K562 (cell line): ENCODE measurements around the gene SLC6A8. TPM values are rescaled to one million over a fixed set of nuclear protein-coding genes. Genes with fewer than 3 reads are reported as not detected.
A peak's percentile ranks its signal among the peaks of the same experiment; 100 is the strongest.

ENCODE experiments used
- ATAC-seq: fragments of 200-7000 bp; cut with Tn5 transposase; 3 replicates; pipeline ENCODE4 v1.9.1; 2020; ENCODE audit warnings: moderate library complexity
- BruUV-seq: library from RNA; stranded (reverse); fragments of 400-500 nt; replicated peaks from 2 replicates; lab custom pipeline; 2021; lab: Mats Ljungman, UMichigan
- CTCF ChIA-PET: fragments of 300-600 bp; formaldehyde crosslinking; extraction: SDS; loops from one replicate; lab custom pipeline; 2021; ENCODE audit warnings: low intra/inter-chr PET ratio; lab: Yijun Ruan, JAX
- POLR2A ChIA-PET: fragments of 300-600, 350-650 bp; sonication (Branson Sonifier 250); formaldehyde crosslinking; extraction: SDS; loops from one replicate; lab custom pipeline; 2021; ENCODE audit warnings: antibody characterized with exemption, inconsistent platforms; lab: Yijun Ruan, JAX
- DNase-seq, 4 experiments: peaks; one replicate each; pipeline versions ENCODE4 v3.0.0 to v3.0.0-alpha.2; 2011 to 2018; ENCODE audit warnings: low spot score in 3 of 4, mixed read lengths in 3 of 4; ENCODE audit errors: extremely low read depth in 1 of 4
- FAIRE-seq: peaks from 2 replicates; lab custom pipeline; 2011; peaks lifted over from hg19 to GRCh38; lab: Jason Lieb, UNC
- H2AFZ ChIP-seq: 2 replicates; pipeline ENCODE4 v1.6.0; 2011; ENCODE audit warnings: low read depth, low read length, control low read depth, inconsistent platforms
- H3K27ac ChIP-seq: fragments of 200-600 bp; 3 replicates; pipeline ENCODE4 v1.8.0; 2011; ENCODE audit warnings: low read depth, mild to moderate bottlenecking, control low read depth, inconsistent platforms, low read length, moderate library complexity, mixed read lengths; ENCODE audit errors: extremely low read depth
- H3K27me3 ChIP-seq, 2 experiments: fragments of 300-600 bp in 1 of 2; 2 replicates in 1 of 2; 3 replicates in 1 of 2; pipeline versions ENCODE4 v1.6.0 to v1.8.0; 2011; ENCODE audit warnings: inconsistent platforms in 2 of 2, low read length in 2 of 2, mild to moderate bottlenecking in 1 of 2, mixed read lengths in 1 of 2, moderate library complexity in 1 of 2; ENCODE audit not compliant: control insufficient read depth in 2 of 2, insufficient read depth in 2 of 2
- H3K36me3 ChIP-seq: fragments of 300-600 bp; 3 replicates; pipeline ENCODE4 v1.8.0; 2011; ENCODE audit warnings: mild to moderate bottlenecking, low read length, inconsistent platforms; ENCODE audit not compliant: control insufficient read depth, insufficient read depth
- H3K4me1 ChIP-seq, 2 experiments: fragments of 200-600 bp in 1 of 2; replicated peaks in 1 of 2; 2 replicates in 1 of 2; 3 replicates in 1 of 2; pipeline versions ENCODE4 v1.5.1 to v1.8.0; 2011; ENCODE audit warnings: inconsistent platforms in 2 of 2, low read length in 2 of 2, mild to moderate bottlenecking in 1 of 2, mixed read lengths in 1 of 2, moderate library complexity in 1 of 2; ENCODE audit not compliant: control insufficient read depth in 2 of 2, insufficient read depth in 2 of 2
- H3K4me2 ChIP-seq: 2 replicates; pipeline ENCODE4 v1.6.1; 2011; ENCODE audit warnings: low read length, control low read depth, inconsistent platforms, mixed read lengths; ENCODE audit not compliant: insufficient read depth
- H3K4me3 ChIP-seq: fragments of 200-600 bp; sonication (generic), shearing (Covaris generic); 2 replicates; pipeline ENCODE4 v1.5.1; 2016; ENCODE audit warnings: control low read depth, inconsistent platforms
- H3K79me2 ChIP-seq: fragments of 200-600 bp; 3 replicates; pipeline ENCODE4 v1.8.0; 2011; ENCODE audit warnings: low read length, inconsistent platforms; ENCODE audit not compliant: control insufficient read depth, insufficient read depth
- H3K9ac ChIP-seq, 2 experiments: 2 replicates each; pipeline versions ENCODE4 v1.6.0 to v1.6.1; 2011; ENCODE audit warnings: low read depth in 2 of 2, low read length in 2 of 2, control low read depth in 1 of 2, inconsistent platforms in 1 of 2, mild to moderate bottlenecking in 1 of 2, mixed read lengths in 1 of 2; ENCODE audit not compliant: insufficient read depth in 1 of 2
- H3K9me1 ChIP-seq: one replicate; pipeline ENCODE4 v1.6.0; 2011; ENCODE audit warnings: inconsistent platforms, mild to moderate bottlenecking, low read length, moderate library complexity; ENCODE audit not compliant: control insufficient read depth, insufficient read depth
- H3K9me3 ChIP-seq: replicated peaks from 2 replicates; pipeline ENCODE4 v1.5.1; 2011; ENCODE audit warnings: low read depth, low read length, inconsistent platforms; ENCODE audit not compliant: control insufficient read depth, insufficient read depth
- H4K20me1 ChIP-seq: replicated peaks from 2 replicates; pipeline ENCODE4 v1.6.1; 2011; ENCODE audit warnings: low read length, inconsistent platforms, mixed read lengths; ENCODE audit not compliant: control insufficient read depth, insufficient read depth
- IRF1 ChIP-seq: sonication (generic); formaldehyde crosslinking; IDR thresholded peaks from 2 replicates; pipeline ENCODE4 v1.8.0; 2022; ENCODE audit warnings: missing genetic modification reagents, mild to moderate bottlenecking, borderline replicate concordance
- RBM25 ChIP-seq: fragments of 200-400 bp; formaldehyde crosslinking; IDR thresholded peaks from 2 replicates; pipeline ENCODE4 v1.6.1; 2018; ENCODE audit warnings: low read length, low read depth, moderate library complexity; ENCODE audit not compliant: severe bottlenecking
- RCOR1 ChIP-seq, 2 experiments: IDR thresholded peaks; 2 replicates each; pipeline ENCODE4 v1.6.1; 2012; ENCODE audit warnings: low read depth in 2 of 2, low read length in 2 of 2, borderline replicate concordance in 1 of 2, improper control_type of control experiment in 1 of 2
- USF2 ChIP-seq: sonication (generic); formaldehyde crosslinking; IDR thresholded peaks from 2 replicates; pipeline ENCODE4 v1.5.0; 2020; ENCODE audit warnings: missing genetic modification reagents
- ZKSCAN3 ChIP-seq: fragments of 250-450 bp; sonication (Bioruptor Pico); IDR thresholded peaks from 2 replicates; pipeline ENCODE4 v1.4.0; 2020
- ZNF212 ChIP-seq: fragments of 450-650 bp; formaldehyde crosslinking; IDR thresholded peaks from 2 replicates; pipeline ENCODE4 v1.4.0; 2020; ENCODE audit warnings: mild to moderate bottlenecking
- WGBS: fragments of 100-300 bp; shearing (Covaris generic); methylation state at CpG from one replicate; pipeline ENCODE4 v1.1.6; 2016; ENCODE audit warnings: low coverage, mixed read lengths; ENCODE audit not compliant: insufficient coverage; ENCODE audit errors: missing lambda C conversion rate; 5-methylcytosine and 5-hydroxymethylcytosine counted together
- in situ Hi-C: fragments of 300-500 bp; cut with MboI; formaldehyde crosslinking; loops from 4 replicates; pipeline ENCODE4 v1.15.0; 2018; ENCODE audit warnings: inconsistent platforms, mixed read lengths
- intact Hi-C: fragments of 100-400 bp; cut with micrococcal nuclease; formaldehyde crosslinking; loops from 2 replicates; pipeline ENCODE4 v1.14.2; 2022
- polyA plus RNA-seq, 8 experiments: library from polyadenylated mRNA; depleted of rRNA in 4 of 8; stranded (reverse) in 5 of 8; unstranded in 3 of 8; fragments of >200 nt; fragmentation: Nextera tagmentation in 2 of 8; fragmentation: Illumina TruSeq in 1 of 8; extraction: Ambion mirVana in 2 of 8; extraction: Trizol in 1 of 8; gene quantifications; 2 replicates each; pipeline versions ENCODE4 v1.2.1 to v1.2.3, GENCODE V29; 2011 to 2014; ENCODE audit warnings: inconsistent platforms in 1 of 8, missing spikeins in 1 of 8
- total RNA-seq, 7 experiments: library from RNA; depleted of rRNA in 6 of 7; stranded (reverse); fragments of >200 nt in 6 of 7; fragmentation: Illumina TruSeq in 2 of 7; extraction: Trizol in 2 of 7; gene quantifications; 2 replicates each; pipeline versions ENCODE4 v1.2.1 to v1.2.3, GENCODE V29; 2011 to 2021; ENCODE audit warnings: low replicate concordance in 1 of 7

Gene SLC6A8
- total and polyA plus RNA-seq, 9 of the 15 experiments (the other 6 are each of a cell fraction or from before 2014, with no cell fraction given) = 0.68 to 144 (median 34.3) TPM

DNA sequence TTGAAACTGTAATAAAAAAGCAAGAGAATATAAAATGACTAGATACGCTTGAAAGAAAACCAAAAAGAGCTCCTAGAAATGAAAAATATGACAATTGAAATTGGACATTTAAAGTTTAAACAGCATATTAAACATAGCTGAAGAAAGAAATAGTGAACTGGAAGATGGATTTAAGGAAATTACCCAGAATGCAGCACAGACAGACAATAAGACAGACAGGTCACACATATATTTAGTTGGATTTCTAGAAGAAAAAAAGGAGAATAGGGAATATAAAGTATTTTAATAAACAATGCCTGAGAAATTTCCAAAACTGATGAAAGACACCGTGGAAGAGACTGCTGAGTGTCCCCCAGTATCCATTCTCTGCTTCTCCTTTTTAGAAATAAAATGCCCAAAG is 34.2 kb upstream of the SLC6A8 start:
- intact Hi-C loops = no loop called here
- Histone ChIP-seq H3K9me1 (no peaks in the 10 kb centered on the region), H2AFZ (no peak overlapping the region), H3K4me2 (no peak overlapping the region), H3K27me3 (peaks cover 0 to 5% of the 10 kb centered on the region in 2 experiments; a peak in 1 of 5 replicates), H3K4me1 (peaks cover 0 to 21% of the 10 kb centered on the region in 2 experiments; a peak in 2 of 5 replicates), H3K79me2 (no peaks in the 10 kb centered on the region), H3K4me3 (no peak overlapping the region), H3K9me3 (no peaks in the 10 kb centered on the region), H4K20me1 (no peaks in the 10 kb centered on the region), H3K9ac (no peak overlapping the region), H3K27ac (no peak overlapping the region), H3K36me3 (no peaks in the 10 kb centered on the region)
- ChIA-PET CTCF (no interaction called here), POLR2A (no interaction called here)
- WGBS = 36% methylated on average over 2 of the region's 2 CpGs
- BruUV-seq = no TSS peak
- peak; percentile 69 for TF ChIP-seq RBM25
- TF ChIP-seq RCOR1 (IDR thresholded peaks at IDR 0.05; ENCODE audit: borderline replicate concordance in 1 of 2, low read depth in 2 of 2, low read length in 2 of 2) = no peak
- no peak for TF ChIP-seq ZNF212
- no peak for TF ChIP-seq ZKSCAN3 (CRISPR knock-in tag)
- no peak for TF ChIP-seq IRF1 (CRISPR knock-in tag)
- TF ChIP-seq USF2 (CRISPR knock-in tag) = no peak
- no peak for FAIRE-seq
- no peak for DNase-seq
- in situ Hi-C loops = no loop called here
- no peak for ATAC-seq
